ENCODE data around the gene TBL3.

DNA sequence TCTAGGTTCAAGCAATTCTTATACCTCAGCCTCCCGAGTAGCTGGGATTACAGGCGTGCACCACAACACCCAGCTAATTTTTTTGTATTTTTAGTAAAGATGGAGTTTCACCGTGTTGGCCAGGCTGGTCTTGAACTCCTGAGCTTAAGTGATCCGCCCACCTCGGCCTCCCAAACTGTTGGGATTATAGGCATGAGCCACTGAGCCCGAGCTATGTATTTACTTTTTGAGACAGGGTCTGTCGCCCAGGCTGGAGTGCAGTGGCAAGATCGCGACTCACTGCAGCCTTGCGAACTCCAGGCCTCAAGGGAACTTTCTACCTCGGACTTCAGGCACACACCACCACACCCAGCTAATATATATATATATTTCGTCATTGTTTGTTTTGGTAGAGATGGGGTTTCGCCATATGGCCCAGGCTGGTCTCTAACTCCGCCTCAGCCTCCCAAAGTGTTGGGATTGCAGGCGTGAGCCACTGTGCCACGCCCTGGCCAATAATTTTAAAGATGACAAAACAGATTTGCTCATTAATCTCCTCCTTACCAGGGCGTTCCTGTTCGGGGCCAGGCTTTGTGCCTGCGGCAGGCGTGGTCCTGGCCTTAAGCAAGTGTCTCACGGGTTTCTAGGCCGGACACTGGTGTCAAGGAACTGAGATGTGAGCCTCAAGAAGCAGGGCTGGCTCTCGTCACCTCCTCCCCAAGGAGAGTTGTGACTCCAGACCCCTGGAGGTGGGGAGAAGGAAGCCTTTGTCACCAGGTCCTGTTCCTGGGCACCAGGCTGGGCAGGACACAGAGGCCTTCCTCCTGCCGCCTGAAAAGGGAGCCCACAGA lies 43.5 kb downstream of the TBL3 start:
- TF ChIP-seq, protein P1, sequence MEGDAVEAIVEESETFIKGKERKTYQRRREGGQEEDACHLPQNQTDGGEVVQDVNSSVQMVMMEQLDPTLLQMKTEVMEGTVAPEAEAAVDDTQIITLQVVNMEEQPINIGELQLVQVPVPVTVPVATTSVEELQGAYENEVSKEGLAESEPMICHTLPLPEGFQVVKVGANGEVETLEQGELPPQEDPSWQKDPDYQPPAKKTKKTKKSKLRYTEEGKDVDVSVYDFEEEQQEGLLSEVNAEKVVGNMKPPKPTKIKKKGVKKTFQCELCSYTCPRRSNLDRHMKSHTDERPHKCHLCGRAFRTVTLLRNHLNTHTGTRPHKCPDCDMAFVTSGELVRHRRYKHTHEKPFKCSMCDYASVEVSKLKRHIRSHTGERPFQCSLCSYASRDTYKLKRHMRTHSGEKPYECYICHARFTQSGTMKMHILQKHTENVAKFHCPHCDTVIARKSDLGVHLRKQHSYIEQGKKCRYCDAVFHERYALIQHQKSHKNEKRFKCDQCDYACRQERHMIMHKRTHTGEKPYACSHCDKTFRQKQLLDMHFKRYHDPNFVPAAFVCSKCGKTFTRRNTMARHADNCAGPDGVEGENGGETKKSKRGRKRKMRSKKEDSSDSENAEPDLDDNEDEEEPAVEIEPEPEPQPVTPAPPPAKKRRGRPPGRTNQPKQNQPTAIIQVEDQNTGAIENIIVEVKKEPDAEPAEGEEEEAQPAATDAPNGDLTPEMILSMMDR (IDR thresholded peaks at IDR 0.05): no peak
- TF ChIP-seq POLR2AphosphoS5 (IDR thresholded peaks at IDR 0.05) (no peak), POLR2A (IDR thresholded peaks at IDR 0.05) (peak in 1 of 4 donors; percentile 15), EP300 (IDR thresholded peaks at IDR 0.05) (no peak)

Measured in upper lobe of left lung (tissue), 4 donors.